GM19240 (cell line): Measurements from ENCODE around the gene MST1.

Source experiments
- DNase-seq: peaks from one replicate; pipeline ENCODE4 v3.0.0; 2011; ENCODE audit warnings: low spot score; ENCODE audit not compliant: insufficient read length

Gene MST1

GRCh38 chr3:49718858-49719213 is 29.6 kb upstream of the MST1 start:
- no peak for DNase-seq

DNA sequence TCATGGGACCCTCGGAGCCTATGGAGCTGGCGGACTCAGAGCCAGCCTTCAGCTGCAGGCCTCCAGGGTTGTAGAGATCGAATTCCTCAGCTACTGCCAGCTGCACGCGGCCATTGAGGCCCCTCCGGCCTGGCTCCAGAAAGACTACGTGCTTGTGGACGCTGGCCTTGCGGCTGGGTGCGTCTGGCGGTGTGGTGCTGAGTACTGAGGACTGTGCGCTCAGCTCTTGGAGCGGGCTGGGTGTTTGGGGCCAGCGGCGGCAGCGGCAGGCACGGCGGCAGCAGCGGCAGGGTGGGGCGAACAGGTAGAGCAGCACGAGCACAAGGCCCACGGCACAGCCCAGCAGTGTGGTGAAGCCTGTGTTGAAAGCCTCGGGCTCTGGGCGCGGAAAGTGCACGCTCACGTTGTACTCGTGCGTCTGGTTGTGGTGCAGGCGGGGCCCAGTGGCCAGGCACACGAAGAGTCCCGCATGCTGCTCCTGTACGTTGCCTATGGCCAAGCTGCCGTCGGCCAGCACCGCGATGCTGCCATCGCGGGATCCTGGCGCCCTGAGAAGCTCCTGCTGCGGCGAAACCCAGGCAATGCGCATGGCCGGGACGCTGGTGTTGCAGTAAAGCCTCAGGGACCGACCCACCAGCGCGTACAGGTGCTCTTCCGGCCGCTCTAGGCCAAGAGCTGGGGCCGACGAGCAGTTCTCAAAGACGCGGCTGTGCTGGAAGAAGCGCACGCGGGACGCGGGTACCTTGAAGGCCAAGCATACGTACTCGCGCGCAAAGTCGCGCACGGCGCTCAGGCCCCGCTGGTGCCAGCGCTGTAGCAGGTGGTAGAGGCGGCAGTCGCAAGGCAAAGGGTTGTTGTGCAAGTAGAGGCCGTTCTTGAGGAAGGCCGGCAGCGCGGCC is 28.9 kb upstream of the MST1 start:
- no peak for DNase-seq

DNA sequence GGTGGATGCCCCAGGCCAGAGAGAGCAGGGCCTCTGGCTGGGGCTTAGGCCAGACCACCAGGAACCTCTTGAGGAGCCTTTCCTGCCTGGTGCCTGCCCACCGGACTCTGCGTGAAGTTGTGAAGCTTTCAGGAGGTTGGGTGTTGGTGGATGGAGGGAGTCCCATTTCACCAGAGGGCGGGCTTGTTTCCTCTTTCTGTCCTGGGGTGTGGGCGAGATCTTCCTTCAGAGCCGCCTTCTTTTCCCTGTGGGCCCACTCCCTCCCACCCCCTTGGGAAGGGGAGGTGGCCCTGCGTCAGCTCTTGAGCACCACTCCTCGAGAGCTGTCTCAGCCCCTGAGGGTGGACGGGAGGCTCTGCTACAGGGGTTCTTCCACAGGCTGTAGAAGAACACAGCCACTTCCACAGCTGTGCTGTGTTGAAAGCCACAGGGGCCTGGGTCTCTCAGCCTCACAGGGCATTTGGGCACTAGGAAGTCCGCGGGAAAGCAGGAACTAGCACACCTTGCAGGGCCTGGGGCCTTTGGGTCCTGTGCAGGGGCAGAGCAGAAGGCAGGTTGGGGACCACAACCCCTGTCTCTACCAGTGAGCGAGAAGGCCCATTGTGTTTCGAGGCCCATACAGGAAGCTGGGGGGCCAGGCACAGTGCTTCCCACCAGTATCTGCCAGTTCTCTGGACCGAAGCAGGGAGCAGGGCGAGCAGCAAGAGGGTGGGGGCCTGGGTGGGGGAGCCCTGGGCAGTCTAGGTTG is 28.1 kb upstream of the MST1 start:
- no peak for DNase-seq

- DNase-seq: no peak
Measured at GRCh38 chr3:49716691-49717210, 27.5 kb upstream of the MST1 start.

DNA sequence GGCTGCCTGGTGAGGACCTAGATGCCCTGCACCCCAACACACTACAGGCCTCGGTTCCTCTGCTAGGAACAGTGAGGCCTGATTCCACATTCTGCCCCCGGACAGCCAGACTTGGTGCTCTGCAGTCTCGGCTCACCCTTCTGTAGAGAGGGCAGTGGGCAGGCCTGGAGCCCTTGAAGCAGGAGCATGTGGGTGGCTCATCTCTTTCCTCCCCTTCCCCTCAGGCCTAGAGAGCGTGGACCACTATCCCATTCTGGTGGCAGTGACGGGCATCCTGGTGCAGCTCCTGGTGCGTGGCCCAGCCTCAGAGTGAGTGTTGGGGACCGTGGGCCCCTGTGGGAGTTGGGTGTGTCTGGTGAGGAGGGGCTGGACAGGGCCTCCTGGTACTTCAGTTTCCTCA is 26.9 kb upstream of the MST1 start:
- DNase-seq: no peak

GRCh38 chr3:49715611-49716121 is 26.4 kb upstream of the MST1 start:
- no peak for DNase-seq

GRCh38 chr3:49714728-49715550 is 25.7 kb upstream of the MST1 start:
- no peak for DNase-seq

GRCh38 chr3:49713336-49714105 is 24.2 kb upstream of the MST1 start:
- no peak for DNase-seq

- no peak for DNase-seq
Measured at GRCh38 chr3:49712631-49713317, 23.5 kb upstream of the MST1 start.

DNA sequence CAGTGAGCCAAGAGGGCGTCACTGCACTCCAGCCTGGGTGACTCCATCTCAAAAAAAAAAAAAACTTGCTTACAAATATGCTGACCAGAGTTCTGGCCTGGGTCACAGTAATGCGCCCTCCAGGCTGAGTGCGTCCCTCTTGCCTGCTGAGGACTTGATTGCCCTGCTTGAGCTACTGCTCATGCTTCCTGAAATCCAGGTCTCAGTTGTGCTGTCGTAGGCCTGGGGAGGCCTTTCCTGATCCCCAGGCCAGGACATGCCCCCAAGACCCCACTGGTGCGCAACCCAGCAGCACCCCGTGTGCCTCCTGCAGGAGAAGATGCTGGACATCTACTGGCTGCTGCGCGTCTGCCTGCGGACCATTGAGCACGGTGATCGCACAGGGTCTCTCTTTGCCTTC is 22.9 kb upstream of the MST1 start:
- no peak for DNase-seq

DNA sequence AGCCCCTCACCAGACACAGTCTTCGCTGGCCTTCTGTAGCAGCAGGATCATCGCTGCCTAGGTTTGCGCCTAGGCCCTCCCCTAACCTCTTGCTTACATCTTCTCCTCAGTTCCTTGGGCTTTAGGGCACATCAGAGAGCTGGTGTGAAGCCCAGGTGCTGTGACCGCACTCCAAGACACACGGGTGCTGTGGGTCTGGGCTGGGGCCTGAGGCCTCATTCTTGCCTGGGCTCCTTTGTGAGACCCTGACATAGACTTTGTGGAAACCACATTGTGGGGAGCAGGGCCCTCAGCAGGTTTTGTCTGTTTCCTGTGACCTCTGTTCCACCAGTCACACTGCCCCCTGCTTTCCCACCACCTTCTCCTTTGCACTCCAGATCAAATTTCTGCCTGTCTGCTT is 22.2 kb upstream of the MST1 start:
- no peak for DNase-seq

GRCh38 chr3:49709852-49710251 is 20.6 kb upstream of the MST1 start:
- no peak for DNase-seq

GRCh38 chr3:49707113-49707480 is 17.8 kb upstream of the MST1 start:
- DNase-seq: no peak

- no peak for DNase-seq
Measured at GRCh38 chr3:49706456-49707112, 17.3 kb upstream of the MST1 start.

DNA sequence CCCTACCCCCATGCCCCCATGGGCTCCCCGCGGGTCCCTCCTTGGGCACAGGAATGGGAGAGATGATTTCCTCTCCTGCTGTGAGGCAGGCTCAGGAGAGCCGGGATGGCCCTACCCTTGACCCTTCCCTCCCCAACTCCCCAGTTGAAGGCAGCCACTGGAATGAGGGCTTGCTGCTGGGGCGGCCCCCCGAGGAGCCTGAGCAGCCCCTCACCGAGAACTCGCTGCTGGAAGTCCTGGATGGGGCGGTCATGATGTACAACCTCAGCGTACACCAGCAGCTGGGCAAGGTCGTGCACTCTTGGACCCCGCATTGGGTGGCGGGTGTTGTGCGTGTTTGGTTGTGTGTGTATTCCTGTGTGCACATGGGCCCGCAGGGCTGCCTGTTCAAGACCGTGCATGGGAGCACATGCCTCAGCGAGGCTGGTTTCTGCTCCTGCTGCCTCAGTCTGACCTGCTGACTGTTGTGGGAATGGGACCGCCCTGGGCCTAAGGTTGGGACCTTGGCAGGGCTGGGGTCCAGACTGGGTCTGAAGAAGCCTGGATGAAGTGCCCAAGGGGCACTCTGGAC is 16.2 kb upstream of the MST1 start:
- DNase-seq: no peak

- DNase-seq: no peak
Measured at GRCh38 chr3:49704629-49705028, 15.4 kb upstream of the MST1 start.

GRCh38 chr3:49703956-49704355 is 14.7 kb upstream of the MST1 start:
- DNase-seq: no peak

DNA sequence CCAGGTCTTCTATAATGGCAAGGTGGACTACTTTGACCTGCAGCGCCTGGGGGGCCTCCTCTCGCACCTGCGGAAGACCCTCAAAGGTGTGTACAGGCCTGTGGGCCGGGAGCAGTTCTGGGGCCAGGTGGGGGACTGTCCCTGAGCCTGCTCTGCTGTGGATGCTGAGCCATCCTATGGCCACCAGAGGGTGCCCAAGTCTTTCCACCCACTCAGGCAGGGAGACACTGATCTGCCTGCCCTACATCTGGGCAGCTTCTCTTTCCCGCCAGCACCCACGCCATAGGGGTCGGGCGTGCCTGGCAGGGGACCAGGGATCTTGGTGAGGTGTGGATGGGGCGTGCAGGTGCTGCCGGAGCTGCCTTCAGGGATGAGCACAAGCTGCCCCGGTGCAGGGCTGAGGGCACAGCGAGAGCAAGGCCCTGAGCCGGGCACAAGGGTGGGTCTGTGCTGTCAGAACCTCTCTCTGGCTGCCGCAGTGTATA is 14.2 kb upstream of the MST1 start:
- peak; percentile 75 for DNase-seq

- DNase-seq: no peak
Measured at GRCh38 chr3:49702672-49703071, 13.4 kb upstream of the MST1 start.
